Mesenchymal stem cell (in vitro differentiated cells and primary cell): ENCODE data around the gene C10orf71.

Experiments
- DNase-seq: peaks from one replicate; pipeline ENCODE4 v3.0.0-alpha.2; 2013
- H2AFZ ChIP-seq: one replicate; pipeline ENCODE4 v1.6.1; 2013; ENCODE audit warnings: low read depth, mild to moderate bottlenecking, control low read depth, inconsistent platforms, low read length, moderate library complexity
- H2AK5ac ChIP-seq: 2 replicates; pipeline ENCODE4 v1.6.1; 2013; ENCODE audit warnings: low read length, moderate library complexity, mild to moderate bottlenecking, inconsistent platforms; ENCODE audit not compliant: severe bottlenecking
- H2BK120ac ChIP-seq: one replicate; pipeline ENCODE4 v1.6.1; 2013; ENCODE audit warnings: low read depth, mild to moderate bottlenecking, inconsistent platforms, low read length, moderate library complexity
- H2BK12ac ChIP-seq, 2 experiments: one replicate each; pipeline ENCODE4 v1.6.1; 2013; ENCODE audit warnings: inconsistent platforms in 2 of 2, low read length in 2 of 2, mild to moderate bottlenecking in 2 of 2, moderate library complexity in 2 of 2, control low read depth in 1 of 2
- H2BK15ac ChIP-seq: one replicate; pipeline ENCODE4 v1.6.1; 2013; ENCODE audit warnings: mild to moderate bottlenecking, low read depth, inconsistent platforms; ENCODE audit not compliant: poor library complexity, severe bottlenecking
- H2BK5ac ChIP-seq: 2 replicates; pipeline ENCODE4 v1.6.1; 2013; ENCODE audit warnings: low read depth, mild to moderate bottlenecking, low read length, control low read depth, inconsistent platforms; ENCODE audit not compliant: poor library complexity, severe bottlenecking
- H3K14ac ChIP-seq, 2 experiments: one replicate each; pipeline ENCODE4 v1.6.1; 2013; ENCODE audit warnings: inconsistent platforms in 2 of 2, low read length in 2 of 2, control low read depth in 1 of 2, mild to moderate bottlenecking in 1 of 2, moderate library complexity in 1 of 2
- H3K18ac ChIP-seq, 2 experiments: one replicate each; pipeline ENCODE4 v1.6.1; 2013; ENCODE audit warnings: inconsistent platforms in 2 of 2, low read length in 2 of 2, control low read depth in 1 of 2, low read depth in 1 of 2, mild to moderate bottlenecking in 1 of 2
- H3K23ac ChIP-seq, 2 experiments: one replicate each; pipeline ENCODE4 v1.6.1; 2013; ENCODE audit warnings: inconsistent platforms in 2 of 2, low read length in 2 of 2, mild to moderate bottlenecking in 2 of 2, moderate library complexity in 2 of 2, control low read depth in 1 of 2
- H3K27ac ChIP-seq: 2 replicates; pipeline ENCODE4 v1.5.1; 2013; ENCODE audit warnings: mild to moderate bottlenecking, moderate library complexity, low read length, control low read depth, inconsistent platforms; ENCODE audit not compliant: poor library complexity, severe bottlenecking
- H3K27me3 ChIP-seq, 2 experiments: 2 replicates each; pipeline versions ENCODE4 v1.6.1 to v1.7.0; 2013; ENCODE audit warnings: low read length in 2 of 2, mild to moderate bottlenecking in 2 of 2, moderate library complexity in 2 of 2, control low read depth in 1 of 2, inconsistent platforms in 1 of 2; ENCODE audit not compliant: control insufficient read depth in 1 of 2, insufficient read depth in 1 of 2
- H3K36me3 ChIP-seq, 2 experiments: 2 replicates each; pipeline versions ENCODE4 v1.6.1 to v1.7.0; 2013; ENCODE audit warnings: low read length in 2 of 2, control low read depth in 1 of 2, inconsistent platforms in 1 of 2, low read depth in 1 of 2, mild to moderate bottlenecking in 1 of 2; ENCODE audit not compliant: insufficient read depth in 2 of 2, control insufficient read depth in 1 of 2
- H3K4ac ChIP-seq, 2 experiments: one replicate each; pipeline ENCODE4 v1.6.1; 2013; ENCODE audit warnings: inconsistent platforms in 2 of 2, low read length in 2 of 2, mild to moderate bottlenecking in 2 of 2, moderate library complexity in 2 of 2, control low read depth in 1 of 2, low read depth in 1 of 2
- H3K4me1 ChIP-seq: 2 replicates; pipeline ENCODE4 v1.6.1; 2013; ENCODE audit warnings: low read depth, low read length, control low read depth; ENCODE audit not compliant: control insufficient read depth, insufficient read depth
- H3K4me2 ChIP-seq: 2 replicates; pipeline ENCODE4 v1.6.1; 2013; ENCODE audit warnings: low read length, mild to moderate bottlenecking, inconsistent platforms; ENCODE audit not compliant: poor library complexity, severe bottlenecking
- H3K4me3 ChIP-seq, 2 experiments: 2 replicates each; pipeline versions ENCODE4 v1.5.1 to v1.7.0; 2013; ENCODE audit warnings: low read length in 2 of 2, mild to moderate bottlenecking in 2 of 2, control low read depth in 1 of 2, low read depth in 1 of 2; ENCODE audit not compliant: insufficient read depth in 1 of 2
- H3K79me1 ChIP-seq: replicated peaks from 2 replicates; pipeline ENCODE4 v1.6.1; 2013; ENCODE audit warnings: mild to moderate bottlenecking, control low read depth, low read length, inconsistent platforms; ENCODE audit not compliant: poor library complexity, severe bottlenecking
- H3K9ac ChIP-seq: 2 replicates; pipeline ENCODE4 v1.7.0; 2013; ENCODE audit warnings: mild to moderate bottlenecking, low read length, moderate library complexity
- H3K9me3 ChIP-seq: 2 replicates; pipeline ENCODE4 v1.7.0; 2013; ENCODE audit warnings: mild to moderate bottlenecking, low read length; ENCODE audit not compliant: control insufficient read depth
- H4K8ac ChIP-seq: one replicate; pipeline ENCODE4 v1.6.1; 2013; ENCODE audit warnings: inconsistent platforms, mild to moderate bottlenecking, low read length, moderate library complexity
- H4K91ac ChIP-seq: one replicate; pipeline ENCODE4 v1.6.1; 2013; ENCODE audit warnings: mild to moderate bottlenecking, low read length, inconsistent platforms
- WGBS: methylation state at CpG from one replicate; pipeline ENCODE4 v1.1.7; 2013; ENCODE audit warnings: mixed read lengths; 5-methylcytosine and 5-hydroxymethylcytosine counted together

The C10orf71 gene

GRCh38 chr10:49325916-49326783 lies 27.2 kb downstream of the C10orf71 start:
- Histone ChIP-seq H3K27me3 (peaks cover 0 to 67% of the 10 kb centered on the region in 2 experiments), H2AK5ac (no peak overlapping the region), H3K4me2 (no peak overlapping the region), H3K4me3 (no peak overlapping the region), H4K91ac (no peak overlapping the region), H3K9ac (no peak overlapping the region), H3K14ac (no peak overlapping the region), H2BK15ac (no peak overlapping the region), H3K23ac (no peak overlapping the region), H2BK120ac (no peak overlapping the region), H3K27ac (no peak overlapping the region), H3K36me3 (no peaks in the 10 kb centered on the region), H2AFZ (no peak overlapping the region), H3K9me3 (no peaks in the 10 kb centered on the region), H2BK12ac (no peak overlapping the region), H3K4ac (no peak overlapping the region), H2BK5ac (no peak overlapping the region), H3K18ac (no peak overlapping the region), H4K8ac (no peak overlapping the region), H3K79me1 (no peaks in the 10 kb centered on the region), H3K4me1 (no peaks in the 10 kb centered on the region)
- no peak for DNase-seq
- WGBS = 88% methylated on average over 47 of the region's 48 CpGs

GRCh38 chr10:49327036-49327813 lies 28.3 kb downstream of the C10orf71 start:
- Histone ChIP-seq H2BK5ac (no peak overlapping the region), H2BK15ac (no peak overlapping the region), H3K4me3 (no peak overlapping the region), H3K4me1 (no peaks in the 10 kb centered on the region), H4K91ac (no peak overlapping the region), H3K4ac (no peak overlapping the region), H3K9me3 (no peaks in the 10 kb centered on the region), H3K9ac (no peak overlapping the region), H2AK5ac (no peak overlapping the region), H2AFZ (no peak overlapping the region), H3K4me2 (no peak overlapping the region), H3K18ac (no peak overlapping the region), H3K14ac (no peak overlapping the region), H3K79me1 (no peaks in the 10 kb centered on the region), H3K36me3 (no peaks in the 10 kb centered on the region), H2BK120ac (no peak overlapping the region), H3K23ac (no peak overlapping the region), H3K27ac (no peak overlapping the region), H2BK12ac (no peak overlapping the region), H3K27me3 (peaks cover 0 to 74% of the 10 kb centered on the region in 2 experiments), H4K8ac (no peak overlapping the region)
- DNase-seq = no peak
- 75% methylated on average over 8 of the region's 8 CpGs for WGBS

- 72% methylated on average over 9 of the region's 9 CpGs for WGBS
- H2BK120ac ChIP-seq = no peak overlapping the region
- H3K4me1 ChIP-seq = no peaks in the 10 kb centered on the region
- H2BK15ac ChIP-seq = no peak overlapping the region
- no peak overlapping the region for H3K4ac ChIP-seq
- H3K4me2 ChIP-seq = no peak overlapping the region
- H3K27ac ChIP-seq = no peak overlapping the region
- no peak overlapping the region for H4K8ac ChIP-seq
- no peak overlapping the region for H2AFZ ChIP-seq
- H2BK12ac ChIP-seq = no peak overlapping the region
- H3K4me3 ChIP-seq = no peak overlapping the region
- no peaks in the 10 kb centered on the region for H3K9me3 ChIP-seq
- H4K91ac ChIP-seq = peak overlapping the region; percentile 20
- no peak overlapping the region for H2BK5ac ChIP-seq
- H3K23ac ChIP-seq = no peak overlapping the region
- no peak overlapping the region for H3K9ac ChIP-seq
- H2AK5ac ChIP-seq = no peak overlapping the region
- no peak overlapping the region for H3K14ac ChIP-seq
- H3K27me3 ChIP-seq = peaks cover 0 to 76% of the 10 kb centered on the region in 2 experiments
- no peaks in the 10 kb centered on the region for H3K79me1 ChIP-seq
- no peak for DNase-seq
- no peaks in the 10 kb centered on the region for H3K36me3 ChIP-seq
- H3K18ac ChIP-seq = no peak overlapping the region
Observed at GRCh38 chr10:49328401-49329145, 29.6 kb downstream of the C10orf71 start.

- H3K36me3 ChIP-seq = no peaks in the 10 kb centered on the region
- no peak overlapping the region for H2AFZ ChIP-seq
- H3K9me3 ChIP-seq = no peaks in the 10 kb centered on the region
- no peak overlapping the region for H2AK5ac ChIP-seq
- H3K79me1 ChIP-seq = no peaks in the 10 kb centered on the region
- H3K23ac ChIP-seq = no peak overlapping the region
- H3K4ac ChIP-seq = no peak overlapping the region
- no peak overlapping the region for H3K4me2 ChIP-seq
- H2BK12ac ChIP-seq = no peak overlapping the region
- no peak overlapping the region for H3K9ac ChIP-seq
- no peak overlapping the region for H4K8ac ChIP-seq
- no peak overlapping the region for H3K18ac ChIP-seq
- H3K27ac ChIP-seq = no peak overlapping the region
- H3K27me3 ChIP-seq = peaks cover 0 to 76% of the 10 kb centered on the region in 2 experiments
- no peaks in the 10 kb centered on the region for H3K4me1 ChIP-seq
- no peak overlapping the region for H3K4me3 ChIP-seq
- no peak overlapping the region for H2BK15ac ChIP-seq
- no peak for DNase-seq
- H2BK120ac ChIP-seq = no peak overlapping the region
- H2BK5ac ChIP-seq = no peak overlapping the region
- no peak overlapping the region for H4K91ac ChIP-seq
- WGBS = 75% methylated on average over 4 of the region's 4 CpGs
- H3K14ac ChIP-seq = no peak overlapping the region
Observed at GRCh38 chr10:49329146-49329505, 30.2 kb downstream of the C10orf71 start.
